GM20431 (cell line): ENCODE results near the gene TNNI3.

Source experiments
- in situ Hi-C: fragments of 300-500 bp; cut with MseI, MboI; formaldehyde crosslinking; loops from one replicate; pipeline ENCODE4 v1.15.0; 2020; ENCODE audit warnings: low sequenced_read_pairs; ENCODE audit not compliant: unreplicated experiment

Gene TNNI3

DNA sequence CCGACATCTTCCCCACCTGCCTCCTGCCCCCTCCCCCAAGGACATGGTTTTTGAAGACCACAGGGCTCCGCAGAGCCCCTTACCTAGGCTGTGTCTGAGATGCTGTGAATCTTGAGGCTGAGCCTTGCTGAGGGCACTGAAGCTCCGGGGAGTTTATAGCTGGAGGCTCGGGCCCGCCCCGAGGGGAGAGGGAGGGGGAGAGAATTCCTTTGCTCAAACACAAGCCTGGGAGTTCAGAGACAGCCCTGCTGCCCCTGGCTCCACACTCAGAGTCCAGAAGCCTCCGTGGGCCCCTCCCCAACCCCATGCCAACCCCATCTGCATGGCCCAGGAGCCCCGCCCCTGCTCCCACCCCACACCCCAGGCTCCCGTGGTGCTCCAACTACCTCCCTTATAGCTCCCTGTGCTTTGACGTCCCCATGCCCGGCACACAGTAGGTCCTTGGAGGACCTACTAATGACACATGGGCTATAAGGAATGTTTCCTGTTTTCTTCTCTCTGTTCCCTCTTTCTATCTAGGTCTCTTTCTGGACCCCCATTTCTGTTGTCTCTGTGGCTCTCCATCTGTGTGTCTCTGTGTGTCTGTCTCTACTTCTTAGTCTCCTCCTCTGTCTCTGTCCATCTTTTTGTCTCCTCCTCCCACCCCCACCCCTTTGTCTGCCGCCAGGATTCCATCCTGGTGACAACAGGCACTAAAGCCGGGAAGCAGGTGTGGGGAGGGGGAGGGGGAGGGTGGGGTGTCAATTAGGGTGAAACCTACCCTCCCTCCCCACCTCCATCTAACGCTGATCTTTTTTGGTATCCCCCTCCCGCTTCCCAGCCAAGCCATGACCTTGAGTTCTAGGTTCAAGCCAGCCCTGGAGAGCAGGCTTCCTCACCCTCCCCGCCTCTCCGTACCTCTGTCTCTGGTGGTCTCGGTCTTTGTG, 8.2 kb downstream of the TNNI3 start, which contains the start of gene TNNT1:
TNNT1 (minus strand) TSS at position 129 of the 926 bp plus-strand sequence. CDS start 2,049 bp downstream, outside the sequence.
- in situ Hi-C loops: no loop called here

DNA sequence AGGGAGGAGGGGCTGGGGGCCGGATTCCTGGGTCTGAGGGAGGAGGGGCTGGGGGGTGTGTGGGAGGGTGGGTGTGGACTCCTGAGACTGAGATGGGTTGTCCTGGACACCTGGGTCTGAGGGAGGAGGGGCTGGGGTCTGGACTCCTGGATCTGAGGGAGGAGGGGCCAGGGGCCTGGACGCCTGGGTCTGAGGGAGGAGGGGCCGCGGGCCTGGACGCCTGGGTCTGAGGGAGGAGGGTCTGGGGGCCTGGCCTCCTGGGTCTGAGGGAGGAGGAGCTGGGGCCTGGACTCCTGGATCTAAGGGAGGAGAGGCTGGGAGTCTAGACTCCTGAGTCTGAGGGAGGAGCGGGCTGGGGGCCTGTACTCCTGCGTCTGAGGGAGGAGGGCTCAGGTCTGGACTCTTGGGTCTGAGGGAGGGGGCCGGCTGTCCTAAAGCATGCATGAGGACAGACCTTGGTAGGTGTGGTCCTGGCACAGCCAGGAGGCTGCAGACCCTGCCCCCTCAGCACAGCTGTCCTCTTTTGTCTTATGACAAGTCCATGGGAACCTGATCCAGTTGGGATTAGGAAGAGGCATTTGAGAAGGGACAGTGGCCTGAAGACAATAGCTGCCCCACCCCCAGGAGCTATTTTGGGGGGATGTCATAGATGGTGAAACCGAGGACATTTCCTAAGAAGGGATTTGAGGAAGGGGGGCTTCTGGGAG, 9.8 kb downstream of the TNNI3 start:
- in situ Hi-C loops: no loop called here

DNA sequence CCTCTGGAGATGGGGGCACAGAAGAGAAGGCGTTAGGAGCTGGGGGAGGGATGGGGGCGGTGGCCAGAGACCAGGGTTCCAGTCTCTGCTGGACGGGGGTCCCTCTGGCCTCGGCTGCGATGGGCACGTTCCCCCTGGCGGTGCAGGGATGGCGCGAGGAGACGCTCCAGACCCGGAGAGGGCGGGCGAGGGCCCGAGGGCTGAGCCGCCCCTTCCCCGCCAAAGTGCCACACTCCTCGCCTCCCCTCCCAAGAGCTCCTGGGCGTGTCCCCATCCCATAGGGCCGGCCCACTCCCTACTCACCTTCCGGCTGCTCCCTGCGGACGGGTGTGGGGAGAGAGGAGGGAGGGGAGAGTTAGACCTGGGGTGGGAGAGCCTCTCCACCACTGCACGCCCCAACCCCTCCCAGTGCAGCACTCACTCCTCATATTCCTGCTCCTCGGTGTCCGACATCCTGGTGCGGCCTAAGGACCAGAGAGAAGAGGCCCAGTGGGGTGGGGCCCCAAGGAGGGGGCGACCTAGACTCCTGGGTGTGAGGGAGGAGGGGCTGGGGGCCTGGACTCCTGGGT, 10.7 kb downstream of the TNNI3 start:
- in situ Hi-C loops: no loop called here

DNA sequence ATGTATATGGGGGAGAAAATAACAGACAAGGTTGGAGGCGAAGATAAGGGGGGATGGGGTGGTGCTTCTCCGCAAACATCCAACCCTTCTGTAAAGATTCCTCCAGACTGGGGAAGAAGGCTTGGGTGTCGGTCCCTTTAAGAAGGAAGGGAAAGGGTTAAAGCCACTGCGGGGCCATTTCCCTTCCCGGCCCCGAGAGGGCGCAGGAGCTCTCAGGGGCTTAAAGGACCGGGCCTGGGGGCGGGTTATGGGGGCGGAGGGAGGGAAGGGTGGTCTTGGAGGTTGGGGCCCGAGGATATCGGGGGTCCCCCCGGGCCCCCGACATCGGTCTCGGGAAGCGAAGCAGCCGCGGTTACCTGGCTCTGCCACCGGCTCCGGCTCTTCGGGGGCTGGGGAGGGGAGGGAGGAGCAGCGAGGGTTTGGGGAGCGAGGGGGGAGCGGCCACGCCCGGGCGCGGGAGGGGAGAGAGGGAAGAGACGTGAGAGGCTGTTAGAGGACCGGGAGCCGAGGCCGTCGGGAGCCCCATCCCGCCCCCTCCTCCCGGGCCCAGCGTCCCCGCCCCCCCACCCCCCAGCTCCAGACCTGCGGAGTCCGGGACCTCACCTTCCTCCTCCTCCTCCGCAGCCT, 11.3 kb downstream of the TNNI3 start:
- in situ Hi-C loops: no loop called here

DNA sequence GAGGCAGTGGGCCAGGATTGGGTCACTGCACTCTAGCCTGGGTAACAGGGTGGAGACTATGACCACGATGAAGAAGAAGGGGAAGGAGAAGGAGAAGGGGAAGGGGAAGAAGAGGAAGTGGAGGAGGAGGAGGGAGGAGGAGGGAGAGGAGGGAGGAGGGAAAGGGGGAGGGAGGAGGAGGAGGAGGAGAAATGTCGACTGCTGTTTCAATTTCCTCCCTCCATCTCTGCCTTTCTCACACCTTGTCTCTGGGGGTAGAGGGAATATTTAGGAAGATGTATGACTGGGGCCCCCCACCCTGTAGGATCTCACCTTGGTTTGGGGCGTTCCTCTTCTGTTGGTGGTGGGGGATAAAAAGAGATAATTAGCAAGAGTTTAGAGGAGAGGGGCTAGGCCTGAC, 12.3 kb downstream of the TNNI3 start:
- in situ Hi-C loops: no loop called here

DNA sequence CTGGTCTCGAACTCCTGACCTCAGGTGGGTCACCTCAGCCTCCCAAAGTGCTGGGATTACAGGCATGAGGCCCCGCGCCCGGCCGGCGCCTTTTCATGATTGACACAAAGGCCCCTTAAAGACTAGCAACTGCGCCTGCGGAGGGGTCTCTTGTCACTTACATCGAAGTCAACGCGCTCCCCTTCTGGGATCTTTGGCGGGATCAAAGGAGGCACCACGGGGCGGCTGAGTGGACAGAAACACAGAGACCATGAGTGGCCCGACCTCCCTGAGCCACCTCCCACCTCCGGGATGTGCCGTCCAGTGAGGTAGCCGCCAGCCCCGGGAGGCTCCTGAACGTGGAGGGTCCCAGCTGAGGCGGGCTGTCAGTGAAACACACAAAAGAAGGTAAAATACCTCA, 15.8 kb downstream of the TNNI3 start:
- in situ Hi-C loops: no loop called here

DNA sequence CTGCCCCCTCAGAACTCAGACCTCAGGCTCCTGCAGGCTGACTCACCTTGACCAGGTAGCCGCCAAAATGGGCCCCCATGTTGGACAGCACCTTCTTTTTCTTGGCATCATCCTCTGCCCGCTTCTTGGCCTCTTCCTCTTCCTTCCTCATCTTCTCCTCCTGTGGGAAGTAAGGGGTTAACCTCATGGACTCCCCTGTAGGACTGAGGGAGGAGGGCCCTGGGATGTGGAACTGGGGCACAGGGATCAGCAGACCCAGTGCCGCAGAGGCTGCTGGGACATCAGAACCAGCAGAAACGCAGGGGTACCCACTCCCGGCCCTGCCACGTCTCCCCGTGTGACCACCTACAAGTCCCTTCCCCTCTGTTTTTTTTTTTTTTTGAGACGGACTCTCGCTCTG, 19.6 kb downstream of the TNNI3 start:
- in situ Hi-C loops: no loop called here

DNA sequence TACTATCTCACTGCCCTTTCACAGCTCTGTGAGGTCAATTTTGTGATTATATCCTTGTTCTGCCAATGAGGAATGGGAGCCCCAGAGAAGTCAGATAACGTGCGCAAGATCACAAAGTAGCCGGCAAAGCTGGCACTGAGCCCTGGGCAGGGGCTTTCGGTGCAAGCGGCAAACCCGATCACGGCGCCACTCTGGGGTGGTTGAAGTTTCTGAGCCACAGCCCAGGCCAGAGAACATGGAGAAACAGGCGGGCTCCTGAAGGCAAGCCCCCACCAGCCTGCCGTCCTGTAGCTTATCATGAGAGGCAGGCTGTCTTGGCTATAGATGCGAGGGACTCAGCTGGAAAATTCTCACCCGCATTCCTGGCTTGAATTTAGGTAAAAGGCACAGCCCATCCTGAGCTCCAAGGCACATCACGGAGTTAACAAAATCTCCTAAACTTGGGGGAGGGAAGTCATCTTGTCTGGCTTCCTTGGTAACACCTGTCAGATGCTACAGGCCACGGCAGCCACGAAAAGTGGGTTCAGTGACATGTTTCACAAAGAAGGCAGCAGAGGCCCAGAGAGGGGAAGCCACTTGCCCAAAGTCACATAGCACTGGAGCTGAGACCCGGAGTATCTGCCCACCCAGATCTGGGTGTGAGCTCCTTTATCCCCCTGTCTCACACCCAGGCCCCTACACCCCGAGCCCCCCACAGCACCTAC, 21.0 kb downstream of the TNNI3 start:
- in situ Hi-C loops: no loop called here

- in situ Hi-C loops: no loop called here
These were observed 22.8 kb downstream of the TNNI3 start for GRCh38 chr19:55134736-55135135.

DNA sequence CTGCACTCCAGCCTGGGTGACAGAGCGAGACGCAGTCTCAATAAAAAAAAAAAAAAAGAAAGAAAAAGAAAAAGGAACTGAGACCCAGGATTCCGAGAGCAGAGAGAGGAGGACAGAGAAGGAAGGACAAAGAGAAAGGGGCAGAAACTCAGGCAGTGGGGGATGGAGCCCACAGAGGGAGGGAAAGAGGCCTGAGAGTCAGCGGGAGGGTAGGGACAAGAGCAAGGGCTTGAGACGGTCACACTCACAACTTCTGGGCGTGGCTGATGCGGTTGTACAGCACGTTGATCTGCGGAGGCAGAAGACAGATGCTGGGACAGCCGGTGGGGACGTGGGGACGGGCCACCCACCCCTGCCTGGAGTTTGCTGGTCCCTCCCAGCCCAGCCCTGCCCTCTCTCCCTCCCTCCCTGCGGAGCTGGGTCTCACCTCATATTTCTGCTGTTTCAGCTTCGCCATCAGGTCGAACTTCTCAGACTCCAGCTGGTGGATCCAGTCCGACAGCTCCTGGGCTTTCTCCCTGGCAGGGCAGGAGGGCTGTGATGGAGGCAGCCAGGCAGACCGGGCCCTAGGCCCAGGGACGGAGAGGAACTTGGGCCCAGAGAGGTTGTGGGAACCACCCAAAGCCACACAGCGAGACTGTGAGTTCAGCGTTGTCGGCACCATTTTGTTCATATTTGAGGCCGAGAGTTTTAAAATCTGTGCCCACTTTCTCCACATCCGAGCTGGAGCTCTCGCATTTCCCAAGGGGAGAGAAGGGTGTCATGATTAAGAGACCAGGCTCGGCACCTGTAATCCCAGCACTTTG, 23.7 kb downstream of the TNNI3 start:
- in situ Hi-C loops: no loop called here

- in situ Hi-C loops: no loop called here
These were observed 24.9 kb downstream of the TNNI3 start for GRCh38 chr19:55132453-55133129.

- in situ Hi-C loops: no loop called here
These were observed 26.1 kb downstream of the TNNI3 start for GRCh38 chr19:55131421-55131820.

- in situ Hi-C loops: no loop called here
These were observed 38.5 kb downstream of the TNNI3 start for GRCh38 chr19:55119053-55119452.

DNA sequence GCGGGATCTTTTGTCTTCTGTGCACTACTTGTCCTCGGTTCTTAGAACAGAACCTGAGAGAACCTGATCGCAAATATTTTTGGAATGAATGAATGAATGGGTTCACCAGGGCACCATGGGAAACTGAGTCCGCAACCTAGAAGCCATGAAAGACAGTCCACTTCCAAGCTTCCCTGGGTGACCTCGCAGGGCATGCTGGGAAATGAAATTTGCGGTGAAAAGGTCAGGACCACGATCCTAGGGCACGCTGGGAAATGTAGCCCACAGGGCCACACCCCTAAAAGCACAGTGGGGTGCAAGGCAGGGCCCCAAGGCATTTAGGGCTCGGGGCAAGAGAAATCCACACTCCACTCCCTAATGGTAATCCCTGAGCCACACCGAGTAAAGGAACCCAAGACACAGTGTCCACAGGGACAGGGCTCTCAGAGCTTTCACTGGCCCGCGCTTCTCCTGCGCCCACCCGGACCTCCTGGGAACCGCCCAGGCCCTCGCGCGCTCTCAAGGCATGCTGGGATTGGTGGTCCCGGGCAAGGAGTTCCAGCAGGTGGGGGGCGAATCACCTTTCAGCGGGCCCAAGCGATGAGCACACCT, 39.0 kb downstream of the TNNI3 start:
- in situ Hi-C loops: no loop called here

DNA sequence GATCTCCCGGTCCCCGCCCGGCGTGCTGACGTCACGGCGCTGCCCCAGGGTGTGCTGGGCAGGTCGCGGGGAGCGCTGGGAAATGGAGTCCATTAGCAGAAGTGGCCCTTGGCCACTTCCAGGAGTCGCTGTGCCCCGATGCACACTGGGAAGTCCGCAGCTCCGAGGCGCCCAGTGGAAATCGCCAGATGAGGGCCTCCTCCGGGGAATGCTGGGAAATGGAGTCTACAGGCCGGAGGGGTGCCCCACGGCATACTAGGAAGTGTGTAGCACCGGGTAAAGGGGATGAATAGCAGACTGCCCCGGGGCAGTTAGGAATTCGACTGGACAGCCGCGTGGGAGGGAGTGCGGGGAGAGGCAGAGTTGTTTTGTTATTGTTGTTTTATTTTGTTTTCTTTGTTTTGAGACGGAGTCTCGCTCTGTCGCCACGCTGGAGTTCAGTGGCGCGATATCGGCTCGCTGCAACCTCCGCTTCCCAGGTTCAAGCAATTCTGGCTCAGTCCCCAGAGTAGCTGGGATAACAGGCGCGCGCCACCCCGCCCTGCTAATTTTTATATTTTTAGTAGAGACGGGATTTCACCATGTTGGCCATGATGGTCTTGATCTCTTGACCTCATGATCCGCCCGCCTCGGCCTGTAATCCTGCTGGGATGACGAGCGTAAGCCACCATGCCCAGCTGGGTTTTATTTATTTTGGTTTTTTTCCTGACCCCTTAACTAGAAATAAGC, 39.7 kb downstream of the TNNI3 start:
- in situ Hi-C loops: no loop called here

DNA sequence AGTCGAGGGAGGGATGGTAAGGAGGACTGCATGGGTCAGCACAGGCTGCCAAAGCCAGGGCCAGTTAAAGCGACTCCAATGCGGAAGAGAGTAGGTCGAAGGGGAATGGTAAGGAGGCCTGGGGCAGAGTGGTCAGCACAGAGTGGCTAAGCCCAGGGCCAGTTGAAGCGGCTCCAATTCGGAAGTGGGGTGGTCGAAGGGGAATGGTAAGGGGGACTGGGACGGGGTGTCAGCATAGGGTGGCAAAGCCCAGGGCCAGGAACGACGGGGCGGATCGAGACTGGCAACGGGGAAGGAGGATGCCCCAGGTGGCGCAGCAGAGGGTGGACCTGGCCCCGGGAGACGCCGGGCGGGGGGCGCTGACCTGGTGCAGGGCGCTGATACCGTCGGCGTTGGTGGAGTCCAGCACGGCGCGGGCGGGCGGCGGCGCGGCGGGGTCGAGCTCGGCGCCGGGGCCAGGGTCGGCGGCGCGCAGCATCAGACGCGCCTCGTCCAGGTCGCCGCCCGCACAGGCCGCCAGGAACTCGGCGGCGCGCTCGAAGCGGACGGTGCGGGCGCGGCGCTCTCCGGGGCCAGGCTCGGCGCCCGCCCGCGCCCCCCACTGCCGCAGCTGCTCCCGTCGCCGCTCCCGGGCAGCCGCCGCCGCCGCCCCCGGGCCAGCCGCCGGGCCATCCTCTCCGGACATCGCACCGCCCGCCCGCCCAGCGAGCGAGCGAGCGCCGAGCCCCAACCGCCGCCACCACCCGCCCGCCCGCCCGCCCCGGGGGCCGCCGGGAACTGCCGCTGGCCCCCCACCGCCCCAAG, 40.5 kb downstream of the TNNI3 start, which contains the start of gene PPP1R12C:
PPP1R12C (minus strand) TSS at position 779 of the 804 bp plus-strand sequence; CDS start at position 685, 94 bp downstream.
- in situ Hi-C loops: no loop called here
